Heart left ventricle (tissue), 16 donors: Measurements from ENCODE around the gene ABCA9. TPM values are rescaled to one million over a fixed set of nuclear protein-coding genes. Genes with fewer than 3 reads are reported as not detected.

Experiments
- ATAC-seq, 4 donors: fragments of 200-7000 bp; cut with Tn5 transposase; one replicate each; pipeline ENCODE4 v1.9.1; 2020 to 2022; ENCODE audit warnings: moderate library complexity in 4 of 4, mild to moderate bottlenecking in 3 of 4, moderate number of reproducible peaks in 1 of 4
- DNase-seq, 5 donors: peaks; one replicate each; pipeline ENCODE4 v3.0.0-alpha.2; 2020
- H3K27ac ChIP-seq, 12 donors: fragments of 200-600 bp; sonication (generic) in 4 of 12; one replicate each; pipeline versions ENCODE4 v1.5.0 to v1.8.0; 2016 to 2022; ENCODE audit warnings: mild to moderate bottlenecking in 2 of 12
- H3K27me3 ChIP-seq, 9 donors: fragments of 200-600 bp; sonication (generic) in 2 of 9; one replicate each; pipeline versions ENCODE4 v1.5.1 to v1.8.0; 2016 to 2022; ENCODE audit warnings: mild to moderate bottlenecking in 3 of 9
- H3K36me3 ChIP-seq, 9 donors: fragments of 200-600 bp; sonication (generic) in 2 of 9; one replicate each; pipeline versions ENCODE4 v1.5.0 to v1.8.0; 2018 to 2022; ENCODE audit warnings: mild to moderate bottlenecking in 2 of 9
- H3K4me1 ChIP-seq, 12 donors: fragments of 200-600 bp; sonication (generic) in 4 of 12; one replicate each; pipeline versions ENCODE4 v1.5.0 to v1.8.0; 2016 to 2022; ENCODE audit warnings: mild to moderate bottlenecking in 3 of 12
- H3K4me3 ChIP-seq, 12 donors: fragments of 200-600 bp; sonication (generic) in 4 of 12; one replicate each; pipeline versions ENCODE4 v1.5.0 to v1.8.0; 2017 to 2022; ENCODE audit warnings: mild to moderate bottlenecking in 9 of 12, moderate library complexity in 4 of 12
- H3K9me3 ChIP-seq, 12 donors: fragments of 200-600 bp; sonication (generic) in 4 of 12; one replicate each; pipeline versions ENCODE4 v1.5.0 to v1.8.0; 2016 to 2022; ENCODE audit warnings: mild to moderate bottlenecking in 1 of 12
- CTCF ChIP-seq, 12 donors: fragments of 200-600 bp; sonication (generic) in 4 of 12; IDR thresholded peaks; one replicate each; pipeline versions ENCODE4 v1.5.0 to v1.8.0; 2018 to 2022; ENCODE audit warnings: antibody characterized with exemption in 12 of 12, mild to moderate bottlenecking in 5 of 12
- POLR2A ChIP-seq, 2 donors: fragments of 450-650 bp; IDR thresholded peaks; one replicate each; pipeline ENCODE4 v1.6.1; 2017; ENCODE audit warnings: antibody characterized with exemption in 2 of 2, mild to moderate bottlenecking in 2 of 2, moderate library complexity in 2 of 2
- WGBS, 4 donors: extraction: QIAGEN DNeasy Blood & Tissue Kit in 2 of 4; methylation state at CpG; one replicate each; pipeline versions ENCODE4 v1.1.5 to v1.1.7; 2013 to 2018; 5-methylcytosine and 5-hydroxymethylcytosine counted together
- intact Hi-C, 10 donors: fragments of 100-400 bp; cut with DNase I; formaldehyde crosslinking; loops; one replicate each; pipeline versions ENCODE4 v1.11.1 to v1.14.2; 2022
- polyA plus RNA-seq, 2 donors: library from polyadenylated mRNA; stranded (reverse); fragments of 200-250 nt; gene quantifications; one replicate each; pipeline ENCODE4 v1.2.3, GENCODE V29; 2013
- total RNA-seq, 9 donors: library from RNA; depleted of rRNA in 2 of 9; stranded (reverse); fragments of >200 nt in 2 of 9; fragmentation: NEBNext Ultra II Directional in 3 of 9; extraction: Animal tissue kit (Norgen Biotek cat#: 25700) in 3 of 9; gene quantifications; one replicate each; pipeline versions ENCODE4 v1.1.0 to v1.2.4, GENCODE V29; 2016 to 2023
- donor health status: ischemic (EF 13 %, LVEDD 7.1; RV severe dilation, severe dysfunction).
- donor health status: healthy with polysubstance abuse.
- donor health status: DM: no; HTN: yes; CAD: no.
- donor health status: DM: no; HTN: no; CAD: no.
- donor health status: ischemic (EF 25% LVEDD 6.9; RV normal size, moderate dysfunction).
- donor health status: ischemic (EF 25% LVEDD 5.7; RV mildly dilated, moderate dysfunction).
- donor health status: healthy.
- donor health status: DM: yes; HTN: yes; CAD: no.
- donor health status: ischemic (EF 35%, LVEDD 5.7; RV mildly dilated, moderate dysfunction).
- donor health status: nonischemic (EF 11% LVEDD 7.7; RV severe dilation, severe dysfunction).
- donor health status: DM: yes; HTN: yes; CAD: no.
- donor health status: PGD.
- donor health status: ischemic (EF 29% LVEDD 5.4; RV normal size, mild dysfunction).
- donor health status: nonischemic (EF 23%, LVEDD 6.1; RV moderate dilation, normal function).

The ABCA9 gene
- total and polyA plus RNA-seq, 11 donors: 2.4 to 19.9 (median 11.2) TPM

- WGBS, 4 donors: 84 to 88% (median 87%) methylated on average over 4 of the region's 4 CpGs
- no peak for TF ChIP-seq CTCF (IDR thresholded peaks at IDR 0.05)
- TF ChIP-seq POLR2A (IDR thresholded peaks at IDR 0.05): no peak
- Histone ChIP-seq H3K27ac (peak overlapping the region in 1 of 12 donors; percentile 65), H3K27me3 (no peaks in the 10 kb centered on the region), H3K9me3 (no peaks in the 10 kb centered on the region), H3K4me1 (peaks cover 0 to 32% (median 0%) of the 10 kb centered on the region in 12 donors), H3K4me3 (no peak overlapping the region), H3K36me3 (peaks cover 0 to 88% (median 21%) of the 10 kb centered on the region in 9 donors)
- no peak for DNase-seq
- intact Hi-C loops: loop anchor here in 1 of 10 donors (10.0 kb wide), 1 partner anchor 54 kb away; no protein-coding TSS in a partner anchor
- no peak for ATAC-seq
Measured at GRCh38 chr17:69098625-69099024, 37.9 kb upstream of the ABCA9 start.

- Histone ChIP-seq H3K36me3 (peaks cover 0 to 78% (median 19%) of the 10 kb centered on the region in 9 donors), H3K9me3 (no peaks in the 10 kb centered on the region), H3K27me3 (no peaks in the 10 kb centered on the region), H3K4me3 (no peak overlapping the region), H3K27ac (no peak overlapping the region), H3K4me1 (peaks cover 0 to 47% (median 0%) of the 10 kb centered on the region in 12 donors)
- TF ChIP-seq POLR2A (IDR thresholded peaks at IDR 0.05): no peak
- TF ChIP-seq CTCF (IDR thresholded peaks at IDR 0.05): no peak
- no peak for DNase-seq
- intact Hi-C loops: loop anchor here in 1 of 10 donors (10.0 kb wide), 1 partner anchor 52 kb away; no protein-coding TSS in a partner anchor
- no peak for ATAC-seq
- 68 to 78% (median 73%) methylated on average over 1 of the region's 1 CpG for WGBS, 4 donors
Measured at GRCh38 chr17:69096541-69096940, 35.8 kb upstream of the ABCA9 start.

- intact Hi-C loops: loop anchor here in 1 of 10 donors (10.0 kb wide), 1 partner anchor 49 kb away; no protein-coding TSS in a partner anchor
- peak overlapping the region in 1 of 12 donors; percentile 85 for H3K27ac ChIP-seq
- no peak for ATAC-seq
- H3K4me3 ChIP-seq: no peak overlapping the region
- peaks cover 0 to 65% (median 10%) of the 10 kb centered on the region in 9 donors for H3K36me3 ChIP-seq
- H3K4me1 ChIP-seq: peaks cover 0 to 40% (median 0%) of the 10 kb centered on the region in 12 donors
- H3K27me3 ChIP-seq: no peaks in the 10 kb centered on the region
- 85 to 91% (median 87%) methylated on average over 2 of the region's 2 CpGs for WGBS, 4 donors
- H3K9me3 ChIP-seq: no peaks in the 10 kb centered on the region
- no peak for TF ChIP-seq POLR2A (IDR thresholded peaks at IDR 0.05)
- TF ChIP-seq CTCF (IDR thresholded peaks at IDR 0.05): no peak
- DNase-seq: no peak
Measured at GRCh38 chr17:69093995-69094394, 33.3 kb upstream of the ABCA9 start.

GRCh38 chr17:69093279-69093789, 32.6 kb upstream of the ABCA9 start:
- Histone ChIP-seq H3K27ac (peak overlapping the region in 5 of 12 donors; percentile 12 to 85 (median 38)), H3K9me3 (no peaks in the 10 kb centered on the region), H3K27me3 (no peaks in the 10 kb centered on the region), H3K4me3 (no peak overlapping the region), H3K4me1 (peaks cover 0 to 36% (median 0%) of the 10 kb centered on the region in 12 donors), H3K36me3 (peaks cover 0 to 66% (median 10%) of the 10 kb centered on the region in 9 donors)
- TF ChIP-seq CTCF (IDR thresholded peaks at IDR 0.05) (no peak), POLR2A (IDR thresholded peaks at IDR 0.05) (no peak)
- 45 to 56% (median 52%) methylated on average over 8 of the region's 8 CpGs for WGBS, 4 donors
- ATAC-seq (peak in 1 of 4 donors; percentile 52), DNase-seq (no peak)
- intact Hi-C loops: loop anchor here in 1 of 10 donors (10.0 kb wide), 1 partner anchor 49 kb away; no protein-coding TSS in a partner anchor
